Measurements from ENCODE around the gene NCKAP1. TPM values are rescaled to one million over a fixed set of nuclear protein-coding genes. Genes with fewer than 3 reads are reported as not detected.
A peak's percentile ranks its signal among the peaks of the same experiment; 100 is the strongest.

NCKAP1 gene
- total RNA-seq, 1 donor from 2014 or later: 171 TPM

DNA sequence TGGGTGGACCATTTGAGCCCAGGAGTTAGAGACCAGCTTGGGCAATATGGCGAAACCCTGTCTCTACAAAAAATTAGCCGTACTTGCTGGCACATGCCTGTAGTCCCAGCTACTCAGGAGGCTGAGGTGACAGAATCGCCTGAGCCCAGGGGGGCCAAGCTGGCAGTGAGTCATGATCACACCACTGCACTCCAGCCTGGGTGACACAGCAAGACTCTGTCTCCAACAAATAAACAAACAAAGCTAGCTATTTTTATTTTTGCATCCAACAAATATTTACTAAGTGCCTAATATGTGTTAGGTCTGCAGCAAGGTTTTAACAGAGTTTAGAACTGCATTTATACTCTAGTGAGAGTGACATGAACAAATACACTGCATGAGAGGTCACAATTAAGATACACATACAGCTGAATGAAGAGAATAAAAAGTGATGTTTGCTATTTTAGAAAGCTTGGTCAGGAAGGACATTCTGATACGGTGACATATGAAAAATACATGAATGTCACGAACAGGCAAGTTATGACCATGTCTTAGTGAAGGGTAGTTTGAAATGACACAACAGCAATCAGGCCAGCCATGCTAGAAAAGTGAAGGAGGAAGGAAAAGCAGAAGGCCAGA is 88.6 kb downstream of the NCKAP1 start:
- DNase-seq: peak; percentile 24

DNA sequence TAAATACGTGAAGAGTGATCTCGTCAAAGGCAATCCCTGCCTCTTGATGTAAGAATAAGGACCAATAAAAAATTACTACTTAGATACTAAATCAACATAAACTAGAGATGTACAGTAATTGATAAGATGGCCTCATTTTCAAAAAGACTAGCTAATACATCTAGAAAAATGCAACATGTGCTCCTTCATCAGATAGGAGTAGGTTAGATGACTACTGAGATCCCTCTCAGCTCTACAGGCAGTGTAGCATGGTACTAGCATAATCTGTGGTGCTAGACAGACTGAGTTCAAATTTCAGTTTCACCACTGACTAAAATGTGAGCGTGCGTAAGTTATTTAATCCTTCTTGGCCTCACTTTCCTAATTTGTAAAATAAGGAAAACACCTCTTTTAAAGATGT is 89.2 kb downstream of the NCKAP1 start:
- DNase-seq: no peak

DNA sequence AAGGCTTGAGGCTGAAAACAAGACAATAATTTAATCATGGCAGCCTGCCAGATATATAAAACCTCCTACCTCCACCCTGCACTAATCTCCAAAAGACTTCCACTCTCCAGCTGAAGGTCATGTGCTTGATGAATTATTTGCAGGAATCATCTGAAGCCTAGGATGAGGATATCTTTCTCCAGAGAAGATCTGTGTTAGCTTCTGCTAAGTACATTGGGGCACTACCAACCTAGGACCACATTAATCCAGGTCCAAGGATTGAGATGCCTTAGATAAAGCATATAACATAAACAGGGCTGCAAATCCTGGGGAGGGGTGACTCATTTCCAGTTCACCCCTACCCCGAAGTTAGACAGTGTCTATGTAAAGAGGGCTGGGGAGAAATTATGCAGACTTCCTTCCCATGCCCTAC is 91.3 kb downstream of the NCKAP1 start:
- DNase-seq: peak; percentile 59

DNA sequence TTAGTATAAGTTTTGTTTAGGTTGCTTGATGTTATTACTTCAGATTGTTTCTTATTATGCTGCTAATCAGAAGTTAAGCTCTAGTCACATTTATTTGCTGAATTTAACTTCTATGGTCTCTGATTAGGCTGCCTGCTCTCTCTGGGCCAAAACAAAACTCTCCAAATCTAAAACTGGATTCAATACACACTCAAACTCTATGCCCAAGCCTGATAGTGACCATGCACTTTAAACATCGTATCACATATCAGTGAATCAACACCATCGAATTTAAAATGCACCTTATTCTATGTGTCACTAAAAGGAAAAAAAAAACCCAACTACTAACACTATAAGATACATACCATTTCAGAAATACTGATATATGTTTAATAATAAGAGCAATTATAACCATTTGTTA is 94.9 kb downstream of the NCKAP1 start:
- DNase-seq: no peak

DNA sequence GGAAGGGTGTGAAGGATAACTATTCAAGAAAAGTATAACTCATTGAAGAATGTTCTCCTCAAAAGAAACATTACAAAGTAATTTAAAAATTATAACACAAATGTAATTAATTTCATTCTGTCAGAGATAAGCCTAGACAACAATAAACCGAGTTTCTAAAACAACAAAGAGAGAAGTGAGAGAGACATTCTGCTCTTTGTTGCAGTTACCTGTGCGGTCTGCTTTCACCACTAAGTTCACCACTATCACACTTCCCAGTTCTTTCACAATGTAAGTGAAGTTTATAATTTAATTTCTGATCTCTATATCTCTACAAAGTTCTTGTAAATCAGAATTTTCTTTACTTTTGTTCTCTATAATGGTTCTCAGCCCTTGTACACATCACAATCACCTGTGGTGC is 95.5 kb downstream of the NCKAP1 start:
- no peak for DNase-seq

DNA sequence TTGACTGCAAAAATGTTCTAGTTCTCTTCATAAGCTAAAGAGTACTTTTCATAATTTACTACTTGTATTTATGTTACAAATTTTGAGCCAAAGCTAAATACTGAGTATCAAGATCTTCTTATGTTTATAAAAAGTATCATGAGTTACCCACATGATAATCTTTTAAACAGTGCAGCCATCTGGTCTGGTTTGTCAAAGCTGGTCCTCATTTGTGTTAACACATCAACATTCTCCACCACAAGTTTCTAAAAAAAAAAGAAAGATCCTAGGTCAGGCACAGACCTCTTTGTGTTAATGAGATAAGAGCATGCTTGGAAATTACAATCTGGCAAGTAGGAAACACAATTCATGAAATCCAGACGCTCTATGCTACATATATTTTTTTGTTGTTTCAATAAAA is 96.3 kb downstream of the NCKAP1 start:
- no peak for DNase-seq

DNA sequence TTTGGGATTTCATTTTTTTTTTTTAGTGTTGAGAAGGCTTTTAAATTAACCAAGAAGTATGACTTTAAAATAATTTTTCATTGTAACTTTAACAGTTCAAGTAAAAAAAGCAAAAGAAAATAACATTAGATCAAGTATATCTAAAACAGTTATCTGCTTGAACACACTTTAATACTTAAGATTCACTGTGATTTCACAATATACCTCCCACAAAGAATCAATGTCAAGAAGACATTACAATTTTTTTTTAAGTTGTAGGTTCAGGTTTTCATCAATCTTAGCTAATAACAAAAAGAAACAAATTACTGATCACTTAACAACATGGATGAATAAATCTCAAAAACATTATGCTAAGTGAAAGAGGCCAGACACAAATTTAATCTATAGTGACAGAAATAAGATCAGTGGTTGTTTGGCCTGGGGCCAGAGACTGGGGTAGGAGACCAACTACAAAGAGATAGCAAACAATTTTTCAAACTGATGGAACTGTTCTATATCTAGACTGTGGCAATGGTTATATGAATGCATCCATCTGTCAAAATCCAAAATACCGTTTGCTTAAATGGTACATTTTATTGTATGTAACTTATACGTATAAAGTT is 97.0 kb downstream of the NCKAP1 start:
- DNase-seq: no peak

DNA sequence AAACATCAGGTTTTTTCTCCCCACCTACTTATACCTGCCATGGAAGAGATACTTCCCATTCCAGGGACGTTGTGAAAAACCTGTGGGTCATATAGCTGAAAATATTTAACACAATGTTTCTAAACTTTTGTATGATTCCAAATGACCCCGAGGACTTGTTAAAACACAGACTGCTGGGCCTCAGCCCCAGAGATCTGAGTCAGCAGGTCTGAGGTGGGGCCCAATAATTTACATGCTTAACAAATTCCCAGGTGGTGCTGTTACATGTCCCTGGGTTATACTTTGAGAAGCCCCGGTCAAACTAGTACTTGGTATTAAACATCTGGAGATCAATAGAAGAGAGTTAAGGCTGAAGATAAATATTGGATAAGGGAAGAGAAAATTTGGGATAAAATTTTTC is 100.4 kb downstream of the NCKAP1 start:
- no peak for DNase-seq

DNA sequence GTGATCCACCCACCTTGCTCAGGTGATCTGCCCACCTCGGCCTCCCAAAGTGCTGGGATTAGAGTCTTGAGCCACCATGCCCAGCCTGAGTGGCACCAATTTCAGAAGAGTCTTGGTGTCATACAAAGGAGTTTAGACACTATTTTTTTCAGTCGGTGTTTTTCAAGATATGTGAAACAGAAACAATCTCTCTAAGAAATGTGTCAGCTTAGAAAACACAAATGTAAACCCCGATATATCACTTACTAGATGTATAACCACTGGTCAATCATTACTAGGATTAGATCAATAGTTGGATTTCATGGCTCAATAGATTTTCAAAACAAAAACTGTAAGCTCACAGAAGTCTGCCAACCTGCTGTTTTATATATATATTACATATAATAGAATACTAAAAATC is 104.6 kb downstream of the NCKAP1 start:
- DNase-seq: no peak

DNA sequence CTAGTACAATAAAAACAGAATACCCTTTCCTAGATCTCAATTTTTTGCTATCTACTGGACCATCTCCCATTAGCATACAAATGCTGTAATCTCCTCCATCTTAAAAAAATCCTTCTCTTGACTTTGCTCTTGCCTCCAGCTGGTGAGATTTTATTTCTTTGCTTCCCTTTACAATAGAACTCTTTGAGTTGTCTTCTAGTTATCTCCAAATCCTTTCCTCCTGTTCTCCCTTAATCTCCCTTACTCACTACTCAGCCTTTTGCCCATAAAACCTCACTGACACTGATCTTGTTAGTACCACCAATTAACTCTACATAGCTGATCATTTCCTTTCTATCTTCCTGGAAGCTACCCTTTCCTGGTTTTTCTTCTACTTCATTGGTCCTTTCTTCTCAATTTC is 108.3 kb downstream of the NCKAP1 start:
- no peak for DNase-seq

DNA sequence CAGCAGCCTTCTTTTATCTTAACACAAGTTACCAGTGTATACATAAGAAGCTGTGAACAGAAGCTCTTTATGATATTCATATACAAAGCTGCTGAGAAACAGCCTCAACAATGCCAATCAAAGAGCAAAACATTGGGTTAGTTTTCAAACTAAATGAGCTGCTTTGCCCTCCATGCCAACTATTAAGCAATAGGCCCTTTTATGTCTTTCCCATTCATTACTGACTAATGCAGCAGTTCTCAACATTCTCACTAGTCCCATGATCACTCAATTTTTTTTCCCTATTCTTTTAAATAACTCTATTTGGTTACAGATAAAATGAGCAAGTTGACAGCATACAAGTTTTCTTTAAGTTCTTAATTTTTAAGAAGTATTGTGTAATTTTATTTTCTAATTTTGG is 114.0 kb downstream of the NCKAP1 start:
- no peak for DNase-seq

DNA sequence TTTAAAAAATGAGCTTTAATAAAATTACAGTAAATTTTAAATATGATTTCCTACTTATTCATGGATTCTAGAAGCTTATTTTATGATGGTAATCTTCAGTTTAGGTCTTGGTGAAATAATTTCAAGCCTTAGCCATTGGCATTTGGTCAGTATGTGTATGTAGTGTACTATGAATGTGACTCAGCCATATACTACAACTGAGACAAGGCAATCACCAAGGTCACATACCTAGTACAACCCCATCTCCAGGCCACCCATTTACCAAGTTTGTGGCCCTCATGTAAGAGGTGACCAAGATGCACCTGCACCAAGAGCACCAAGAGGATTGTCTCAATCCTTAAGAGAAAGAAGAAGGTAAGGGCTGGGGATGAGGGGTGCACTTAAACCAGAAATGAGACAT is 117.0 kb downstream of the NCKAP1 start:
- no peak for DNase-seq

DNA sequence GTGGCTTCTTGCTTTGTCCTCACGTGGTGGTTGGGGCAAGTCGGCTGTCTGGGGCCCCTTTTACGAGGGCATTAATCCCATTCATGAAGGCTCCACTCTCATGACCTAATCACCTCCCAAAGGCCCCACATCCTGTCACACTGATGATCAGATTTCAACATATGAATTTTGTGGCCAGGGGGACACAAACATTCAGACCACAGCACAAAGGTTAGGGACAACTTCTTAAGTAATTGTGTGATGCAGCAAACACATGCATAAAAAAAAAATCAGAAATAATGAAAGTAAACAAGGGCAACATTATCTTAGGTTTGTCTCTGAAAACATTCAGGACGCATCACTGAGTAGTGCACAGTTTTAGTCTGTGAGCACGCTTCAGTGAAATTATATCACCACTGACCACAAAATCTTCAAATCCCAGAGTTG is 117.6 kb downstream of the NCKAP1 start:
- DNase-seq: no peak

DNA sequence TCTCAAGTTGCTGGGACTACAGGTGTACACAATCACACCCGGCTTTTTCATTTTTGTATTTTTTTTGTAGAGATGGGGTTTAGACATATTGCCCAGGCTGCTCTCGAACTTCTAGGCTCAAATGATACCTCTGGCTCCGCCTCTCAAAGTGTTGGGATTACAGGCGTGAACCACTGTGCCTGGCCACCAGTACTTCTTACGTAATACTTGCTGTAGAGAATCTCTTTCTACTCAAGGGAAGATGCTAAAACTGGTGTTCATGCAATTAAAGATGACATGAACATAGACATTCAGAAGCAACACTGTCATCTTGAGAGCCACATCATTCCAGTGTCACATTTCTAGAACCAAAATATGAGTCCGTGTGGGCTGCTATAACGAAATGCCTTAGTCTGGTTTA is 118.2 kb downstream of the NCKAP1 start:
- DNase-seq: no peak

DNA sequence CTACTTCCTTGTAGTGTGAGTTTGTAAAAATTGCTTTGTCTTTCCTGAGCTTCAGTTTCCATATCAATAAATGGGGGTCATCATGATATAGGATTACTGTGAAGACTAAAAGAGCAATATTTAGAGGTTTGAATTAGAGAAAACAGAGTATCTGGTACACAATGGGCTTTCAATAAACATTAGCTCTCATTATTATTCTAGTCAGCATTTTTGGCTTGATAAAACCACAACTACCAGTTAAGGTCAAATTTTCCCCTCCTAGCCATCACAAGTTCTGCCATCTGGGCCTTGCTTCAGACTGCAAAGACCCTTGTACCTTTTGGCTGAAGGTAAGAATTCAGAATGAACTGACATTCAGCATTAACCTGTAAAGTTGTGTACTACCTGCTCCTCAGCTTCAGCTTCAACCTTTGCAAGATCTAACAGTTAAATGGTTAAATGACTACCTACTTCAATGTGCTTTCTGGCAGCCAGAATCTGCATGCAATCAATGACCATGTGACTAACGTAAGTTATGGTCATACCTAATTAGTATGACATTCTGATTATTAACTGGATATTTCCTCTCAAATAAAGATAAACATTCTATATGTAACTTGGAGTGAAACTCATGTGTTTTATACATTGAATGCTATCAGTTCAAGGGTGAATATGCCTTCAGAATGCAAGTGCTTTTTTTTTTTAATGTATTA is 119.2 kb downstream of the NCKAP1 start:
- no peak for DNase-seq

DNA sequence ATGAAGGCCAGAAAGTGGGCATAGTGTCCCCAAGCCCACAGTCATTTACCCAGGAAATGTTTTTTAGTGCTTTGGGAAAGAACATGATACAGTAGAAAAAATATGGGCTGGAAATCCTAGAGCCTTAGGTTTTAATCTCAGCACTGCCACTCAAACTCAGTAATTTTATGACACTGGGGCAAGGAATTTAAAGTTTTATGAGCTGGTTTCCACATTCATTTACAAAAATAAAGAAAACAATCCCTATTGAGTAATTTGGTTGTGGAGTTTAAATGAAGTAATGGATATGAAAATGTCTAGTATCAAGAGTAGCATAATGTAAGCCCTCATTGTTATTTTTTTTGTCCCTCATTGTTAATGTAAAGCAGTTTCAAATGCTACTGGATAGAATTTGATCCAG is 120.3 kb downstream of the NCKAP1 start:
- DNase-seq: no peak

DNA sequence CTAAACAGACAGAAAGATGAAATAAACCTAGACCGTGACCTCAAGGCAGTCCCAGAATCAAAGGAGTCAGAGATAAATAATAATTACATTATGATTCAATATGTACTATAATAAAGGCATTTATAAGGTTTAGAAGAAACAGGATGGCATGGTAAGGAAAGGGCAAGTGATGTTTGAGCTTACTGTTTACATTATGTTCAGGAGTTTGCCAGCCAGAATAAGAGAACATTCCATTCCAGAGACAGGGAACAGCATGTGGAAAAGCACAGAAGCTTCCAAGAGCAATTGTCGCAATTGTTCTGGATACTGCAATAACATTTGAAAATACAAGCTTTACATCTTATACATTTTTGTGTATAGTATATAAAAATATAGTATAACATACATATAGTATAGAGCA is 121.8 kb downstream of the NCKAP1 start:
- DNase-seq: no peak

DNA sequence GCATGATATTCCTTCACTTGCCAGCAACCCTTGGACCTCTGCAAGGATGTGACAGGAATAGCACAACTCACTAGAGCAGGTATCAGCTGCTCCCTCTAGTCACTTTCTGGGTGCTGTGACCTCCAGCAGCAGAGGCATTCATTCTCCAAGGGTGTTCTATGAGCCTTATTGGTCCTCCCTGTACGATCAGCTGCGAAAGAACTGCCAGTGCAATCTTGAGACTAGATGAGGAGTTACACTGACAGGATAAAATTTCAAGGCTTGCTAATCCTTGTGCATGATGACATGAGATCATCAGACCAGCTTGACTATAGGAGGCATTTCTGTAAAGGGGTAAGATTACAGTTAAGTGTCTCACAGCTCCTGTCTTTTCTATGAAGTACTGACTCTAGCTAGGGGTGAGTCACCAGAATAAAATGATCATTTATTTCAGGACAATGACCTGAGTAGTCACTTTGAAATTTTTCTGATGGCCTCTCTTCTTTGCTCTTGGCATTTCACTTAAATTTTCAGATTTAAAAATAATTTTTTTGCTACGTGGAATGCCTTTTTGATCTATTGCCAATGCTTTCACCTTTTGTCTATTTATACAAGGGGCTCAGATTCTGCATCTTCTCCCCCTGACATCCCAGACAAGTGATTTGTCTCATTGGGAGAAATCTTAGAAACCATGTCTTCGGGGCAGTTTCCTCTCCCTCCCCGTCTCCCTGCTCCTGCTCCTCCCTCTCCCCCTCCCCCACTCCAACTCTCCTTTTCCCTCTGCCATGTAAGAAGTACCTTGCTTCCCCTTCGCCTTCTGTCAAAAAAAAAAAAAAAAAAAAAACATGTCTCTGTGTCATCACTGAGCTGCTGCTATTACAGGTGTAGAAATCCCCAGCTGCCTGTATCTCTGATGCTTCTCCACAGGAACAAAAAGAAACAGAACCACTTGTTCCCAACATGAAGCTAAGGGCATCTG is 122.6 kb downstream of the NCKAP1 start:
- DNase-seq: peak; percentile 9

DNA sequence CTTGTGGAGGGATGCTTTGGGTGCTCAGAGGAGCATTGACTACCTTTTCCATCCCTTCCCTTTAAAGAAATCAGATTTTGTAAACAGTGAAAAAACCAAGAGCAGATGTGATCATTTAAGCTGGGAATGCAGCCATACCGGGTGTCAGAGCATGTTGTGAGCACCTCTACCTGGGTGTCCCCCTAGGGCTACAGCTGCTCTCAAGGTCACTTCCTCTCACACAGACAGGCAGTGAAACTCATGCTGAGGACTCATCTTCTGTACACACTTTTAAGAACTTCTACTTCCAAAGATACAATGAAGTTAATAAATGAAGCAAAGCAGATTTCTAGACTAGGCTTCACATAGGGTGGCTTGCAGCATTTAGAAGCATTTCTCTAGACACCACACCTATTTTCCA is 123.4 kb downstream of the NCKAP1 start:
- no peak for DNase-seq

DNA sequence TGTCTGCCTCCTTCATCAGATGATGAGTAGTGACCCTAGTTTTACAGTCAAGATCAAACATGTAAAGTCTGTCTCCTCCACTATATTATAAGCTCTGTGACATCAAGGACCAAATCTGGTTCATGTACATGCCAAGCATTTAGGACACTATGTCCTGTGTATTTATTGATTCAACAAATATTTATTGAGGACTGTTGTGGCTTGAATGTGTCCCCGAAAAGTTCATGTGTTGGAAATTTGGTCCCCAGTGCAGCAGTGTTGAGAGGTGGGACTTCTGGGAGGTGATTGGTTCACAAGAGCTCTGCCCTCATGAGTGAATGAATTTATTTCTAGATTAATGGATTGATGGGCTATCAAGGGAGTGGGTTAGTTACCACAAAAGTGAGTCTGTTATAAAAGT is 125.2 kb downstream of the NCKAP1 start:
- no peak for DNase-seq

DNA sequence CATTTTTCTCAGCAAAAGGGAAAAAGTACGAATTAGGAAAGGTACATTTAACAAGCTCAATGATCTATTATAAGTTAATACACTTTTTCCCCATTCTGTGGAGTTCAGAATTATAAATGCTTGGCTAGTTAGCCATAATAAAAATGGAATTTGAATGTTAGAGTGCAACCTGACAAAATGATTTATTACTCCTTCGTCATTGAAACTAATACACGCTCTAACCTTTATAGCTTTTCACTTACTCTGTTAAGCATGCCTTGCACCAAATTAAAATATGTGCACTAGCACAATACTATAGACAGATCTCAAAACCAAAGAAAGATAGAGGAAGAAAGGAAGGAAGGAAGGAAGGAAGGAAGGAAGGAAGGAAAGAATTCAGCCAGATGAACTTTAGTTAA is 125.7 kb downstream of the NCKAP1 start:
- no peak for DNase-seq

DNA sequence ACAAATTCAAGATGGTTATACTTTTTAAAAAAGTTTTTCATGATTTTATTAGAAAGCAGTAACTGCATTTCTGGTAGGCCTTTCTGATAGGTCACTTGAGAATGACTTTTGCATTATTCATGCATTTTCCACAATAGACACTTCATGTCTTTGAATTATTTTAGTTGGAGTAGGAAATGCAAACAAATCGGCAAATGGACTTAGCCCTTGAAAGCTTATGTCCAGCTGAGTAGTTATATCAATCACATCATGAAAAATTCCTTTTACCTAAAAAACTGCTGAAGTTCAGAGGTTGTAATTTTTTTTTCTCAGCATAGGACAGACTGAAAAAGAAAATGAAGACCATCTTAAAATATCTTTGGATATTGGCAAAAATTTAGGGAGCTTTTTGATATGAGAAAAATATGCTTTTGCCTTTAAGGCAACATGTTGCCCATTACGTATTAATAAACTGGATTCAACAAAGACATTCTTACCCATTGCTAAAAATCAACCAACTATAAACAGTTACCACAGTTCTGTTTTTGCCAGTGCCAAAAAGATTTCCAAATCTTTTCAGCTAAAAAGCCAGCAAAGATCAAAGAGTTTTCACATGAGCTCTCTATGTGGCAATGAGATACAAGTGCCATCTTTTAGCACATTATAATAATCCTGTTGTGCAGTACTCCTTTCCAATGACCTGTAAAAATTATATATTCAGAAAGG is 126.3 kb downstream of the NCKAP1 start:
- DNase-seq: no peak

DNA sequence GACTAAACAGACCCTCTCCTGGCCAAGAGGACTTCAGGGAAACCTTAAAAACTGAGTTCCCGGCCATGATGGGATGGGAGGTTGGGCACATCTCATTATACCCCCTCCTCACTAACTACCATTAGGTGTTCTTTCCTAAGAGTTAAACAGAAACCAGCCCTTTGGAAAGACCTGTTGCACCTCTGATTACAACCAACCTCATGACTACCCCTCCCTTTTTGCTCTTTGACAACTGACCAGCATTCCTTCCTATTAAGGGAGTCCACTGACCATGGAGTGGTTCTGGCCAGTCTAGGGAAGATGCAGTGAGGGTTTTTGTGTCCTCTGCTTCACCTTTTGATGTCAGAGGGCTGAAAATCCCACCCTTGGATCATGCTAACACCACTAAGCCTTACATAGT is 127.3 kb downstream of the NCKAP1 start:
- DNase-seq: no peak
